HuH-7.5 (cell line): ENCODE results near the gene AHCYL1.

ENCODE experiments used
- DNase-seq: peaks from one replicate; pipeline ENCODE4 v3.0.0; 2011; ENCODE audit warnings: low spot score

The AHCYL1 gene

DNA sequence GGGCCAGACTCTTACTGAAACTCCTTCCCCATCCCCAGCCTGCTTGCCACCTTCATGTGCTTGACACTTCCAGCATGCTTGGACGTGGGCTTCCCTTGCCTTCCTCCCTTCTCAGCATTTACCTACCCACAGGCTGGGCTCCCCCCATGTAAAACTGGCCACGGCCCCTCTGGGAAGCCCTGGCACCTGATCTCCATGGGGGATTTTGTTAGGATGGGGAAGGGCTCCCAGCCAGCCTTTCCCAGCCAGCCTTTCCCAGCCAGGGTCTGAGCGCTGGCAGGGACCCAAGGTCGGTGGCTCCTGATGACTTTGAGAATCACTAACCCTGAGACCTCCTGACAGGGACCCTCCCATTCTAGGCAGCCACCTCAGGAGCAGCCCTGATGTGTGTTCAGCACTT, 79.2 kb downstream of the AHCYL1 start:
- no peak for DNase-seq

DNA sequence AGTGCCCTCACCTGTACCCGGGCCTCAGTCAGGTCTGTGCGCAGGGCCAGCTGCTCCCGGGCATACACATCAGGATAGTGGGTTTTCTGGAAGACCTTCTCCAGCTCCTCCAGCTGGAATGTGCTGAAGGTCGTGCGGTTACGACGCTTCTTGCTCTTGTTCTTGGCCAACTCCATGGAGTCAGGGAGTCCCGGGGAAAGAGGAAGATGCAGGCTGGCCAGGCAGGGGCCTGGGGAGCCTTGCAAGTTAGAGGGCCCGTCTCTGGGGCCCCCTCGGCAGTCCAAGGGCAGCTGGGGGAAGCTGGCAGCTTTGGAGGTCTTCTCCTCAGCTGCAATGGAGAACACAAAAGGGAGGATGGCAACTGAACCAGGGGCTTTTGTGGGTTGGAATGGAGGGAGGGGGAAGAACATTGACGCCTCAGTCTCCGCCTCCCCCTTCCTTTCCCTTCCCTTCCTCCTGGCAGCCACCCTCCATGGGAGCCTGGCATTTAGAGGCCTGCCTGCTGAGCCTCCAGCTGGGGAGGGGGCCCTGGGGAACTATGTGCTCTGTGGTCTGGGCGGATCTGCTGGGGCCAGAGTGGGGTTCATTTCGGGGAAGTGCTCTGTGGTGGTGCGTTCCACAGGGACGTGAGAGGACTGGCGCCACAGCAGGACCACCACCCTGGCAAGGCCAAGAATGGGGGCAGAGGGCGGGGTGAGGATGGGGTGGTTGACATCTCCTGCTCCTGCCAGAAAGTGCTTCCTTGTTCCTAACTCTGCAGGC, 80.2 kb downstream of the AHCYL1 start:
- DNase-seq = no peak

DNA sequence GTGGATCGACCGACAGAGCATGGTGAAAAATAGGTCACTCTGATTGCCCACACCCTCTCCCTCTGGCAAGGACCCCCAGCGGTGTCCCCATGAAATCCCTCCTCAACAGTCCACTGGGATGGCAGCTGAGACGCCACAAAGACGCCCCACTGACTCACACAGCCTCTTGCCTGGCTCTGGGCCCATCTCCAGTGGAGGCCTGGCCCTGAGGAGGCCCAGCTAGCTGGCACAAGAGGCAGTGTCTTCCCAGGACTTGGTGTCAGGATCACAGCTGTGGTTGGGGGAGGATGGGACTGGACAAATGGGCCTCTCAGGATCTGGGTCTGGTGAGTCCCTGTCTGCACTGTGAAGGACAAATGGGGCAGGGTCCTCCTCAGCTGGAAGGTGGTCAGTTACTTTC, 81.3 kb downstream of the AHCYL1 start:
- no peak for DNase-seq

GRCh38 chr1:110067479-110067892, 82.9 kb downstream of the AHCYL1 start:
- no peak for DNase-seq

GRCh38 chr1:110067893-110068645, 83.5 kb downstream of the AHCYL1 start:
- no peak for DNase-seq

- DNase-seq = no peak
These were observed 84.3 kb downstream of the AHCYL1 start for GRCh38 chr1:110068646-110069403.

DNA sequence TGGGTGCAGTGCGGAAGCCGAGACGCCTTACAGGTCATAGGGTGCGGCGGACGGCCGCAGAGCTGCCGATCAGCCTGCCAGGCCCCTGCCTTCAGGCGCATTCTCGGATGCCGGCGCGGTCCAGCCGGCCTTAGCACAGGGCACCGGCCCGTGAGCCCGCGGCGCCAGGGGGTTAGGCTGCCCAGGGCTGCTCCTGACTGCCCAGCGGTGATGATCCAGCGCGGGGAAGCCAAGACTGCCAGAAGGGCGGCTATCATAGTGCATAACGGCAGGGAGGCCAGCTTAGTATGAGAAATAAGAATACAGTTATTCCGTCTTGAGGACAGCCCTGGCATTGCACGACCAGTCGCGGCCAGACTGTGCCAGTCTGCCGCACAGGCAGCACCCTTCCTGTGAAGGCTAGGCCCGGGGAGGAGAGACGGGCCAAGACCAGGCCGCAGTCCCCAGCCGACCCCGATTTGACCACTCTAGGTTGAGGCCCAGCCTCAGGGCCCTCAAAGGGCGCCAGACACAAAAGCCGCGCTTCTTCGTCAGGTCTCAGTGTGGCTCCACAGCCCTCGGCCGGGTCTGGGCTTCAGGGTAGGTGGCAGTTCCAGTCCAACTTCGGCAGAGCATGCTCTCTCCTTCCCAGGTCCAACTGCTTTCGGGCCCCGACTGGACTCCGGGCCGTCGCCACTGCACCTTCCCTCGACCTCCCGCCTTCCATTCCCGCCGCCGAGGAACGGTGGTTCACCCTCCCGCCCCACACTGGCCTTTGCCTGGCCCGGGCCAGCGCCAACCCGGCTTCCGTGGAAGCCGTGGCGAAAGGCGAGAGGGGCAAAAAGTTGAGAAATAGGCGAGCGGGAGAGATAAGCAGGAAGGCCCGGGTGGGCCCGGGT, 85.1 kb downstream of the AHCYL1 start:
- no peak for DNase-seq

- DNase-seq = no peak
These were observed 85.7 kb downstream of the AHCYL1 start for GRCh38 chr1:110070282-110070669.

DNA sequence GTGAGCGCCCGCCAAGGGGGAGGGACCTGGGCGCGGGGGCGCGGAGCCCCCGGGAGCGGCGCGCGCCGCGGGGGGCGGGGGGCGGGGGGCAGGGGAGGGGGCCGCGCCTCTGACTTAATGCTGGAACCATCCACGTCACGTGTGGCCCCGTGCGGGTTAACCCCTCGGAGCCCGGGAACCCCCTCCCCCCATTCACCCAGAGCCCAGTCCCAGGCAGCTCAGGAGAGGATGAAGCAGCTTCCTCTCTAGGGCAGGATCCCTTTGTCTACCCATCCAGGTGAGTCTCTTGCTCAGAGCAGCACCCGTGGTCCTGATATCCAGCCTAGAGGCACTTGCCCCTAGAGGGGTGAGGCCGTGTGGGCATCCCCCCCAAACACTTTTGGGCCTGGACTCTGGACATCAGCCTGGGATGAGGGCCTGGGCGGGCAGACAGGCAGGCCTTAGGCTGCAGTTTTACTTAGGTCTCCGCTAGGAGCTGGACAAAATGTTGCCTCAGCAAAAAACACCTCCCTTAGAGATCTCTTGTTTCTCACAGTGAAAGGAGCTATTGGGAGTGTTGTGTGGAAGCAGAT, 86.2 kb downstream of the AHCYL1 start, which contains the start of gene ALX3:
Gene ALX3 (minus strand): TSS at position 2 of the 572 bp plus-strand sequence. CDS start 60 bp downstream, outside the sequence.
- no peak for DNase-seq
